ENCODE measurements around the gene FRY. TPM values are rescaled to one million over a fixed set of nuclear protein-coding genes. Genes with fewer than 3 reads are reported as not detected.

Gene FRY
- total and polyA plus RNA-seq, 9 of the 15 experiments (the other 6 are each of a cell fraction or from before 2014, with no cell fraction given): 0.03 to 0.31 (median 0.11) TPM; not detected in 3

GRCh38 chr13:32210101-32210500 is 178.5 kb downstream of the FRY start:
- CTCF ChIA-PET (ENCODE audit: low intra/inter-chr PET ratio): no interaction called here
- no peak overlapping the region for H3K4me2 ChIP-seq (ENCODE audit: insufficient read depth, low read length)
- no peaks in the 10 kb centered on the region for H3K36me3 ChIP-seq (ENCODE audit: control insufficient read depth, insufficient read depth, low read length)
- intact Hi-C loops (cut with micrococcal nuclease) (no loop called here), in situ Hi-C loops (cut with MboI) (no loop called here)
- no peaks in the 10 kb centered on the region for H3K9me1 ChIP-seq (ENCODE audit: control insufficient read depth, insufficient read depth, low read length)
- H3K27me3 ChIP-seq (ENCODE audit: control insufficient read depth in 2 of 2, insufficient read depth in 2 of 2, low read length in 2 of 2): peaks cover 0 to 12% of the 10 kb centered on the region in 2 experiments; a peak in 3 of 5 replicates
- no peak for FAIRE-seq
- no TSS peak for BruUV-seq (replicated peaks)
- H3K4me3 ChIP-seq: no peak overlapping the region
- H3K9ac ChIP-seq (ENCODE audit: insufficient read depth in 1 of 2, low read depth in 2 of 2, low read length in 2 of 2): no peak overlapping the region
- H4K20me1 ChIP-seq (replicated peaks; ENCODE audit: control insufficient read depth, insufficient read depth, low read length): no peaks in the 10 kb centered on the region
- no peak overlapping the region for H3K27ac ChIP-seq (ENCODE audit: extremely low read depth, low read depth, low read length)
- H2AFZ ChIP-seq (ENCODE audit: low read depth, low read length): no peak overlapping the region
- TF ChIP-seq SNAPC5 (CRISPR knock-in tag; IDR thresholded peaks at IDR 0.05): no peak
- TF ChIP-seq CCAR2 (IDR thresholded peaks at IDR 0.05; ENCODE audit: low read depth, low read length): no peak
- no peak for TF ChIP-seq ZNF696 (CRISPR knock-in tag; conservative IDR thresholded peaks at IDR 0.05)
- TF ChIP-seq ATF1 (CRISPR knock-in tag; IDR thresholded peaks at IDR 0.05): no peak
- TF ChIP-seq ATF1 (tag; IDR thresholded peaks at IDR 0.05): no peak
- TF ChIP-seq POLR2A (conservative IDR thresholded peaks at IDR 0.05): no peak
- no peak for TF ChIP-seq HSF4 (CRISPR knock-in tag; IDR thresholded peaks at IDR 0.05; ENCODE audit: borderline replicate concordance)
- TF ChIP-seq MAFG (tag; conservative IDR thresholded peaks at IDR 0.05): no peak
- no peak for TF ChIP-seq HBP1 (CRISPR knock-in tag; IDR thresholded peaks at IDR 0.05)
- no peak for TF ChIP-seq SRSF1 (IDR thresholded peaks at IDR 0.05; ENCODE audit: low read depth, low read length)
- TF ChIP-seq PHB2 (IDR thresholded peaks at IDR 0.05; ENCODE audit: low read depth): no peak
- no peak for TF ChIP-seq NR1H2 (CRISPR knock-in tag; IDR thresholded peaks at IDR 0.05)
- TF ChIP-seq THRB (CRISPR knock-in tag; conservative IDR thresholded peaks at IDR 0.05): no peak
- TF ChIP-seq RFX1 (IDR thresholded peaks at IDR 0.05): no peak
- H3K79me2 ChIP-seq (ENCODE audit: control insufficient read depth, insufficient read depth, low read length): no peaks in the 10 kb centered on the region
- DNase-seq (ENCODE audit: extremely low read depth in 1 of 4, low spot score in 3 of 4): no peak
- H3K9me3 ChIP-seq (replicated peaks; ENCODE audit: control insufficient read depth, insufficient read depth, low read depth, low read length): no peaks in the 10 kb centered on the region
- POLR2A ChIA-PET: no interaction called here
- H3K4me1 ChIP-seq (replicated peaks in 1 of 2; ENCODE audit: control insufficient read depth in 2 of 2, insufficient read depth in 2 of 2, low read length in 2 of 2): no peaks in the 10 kb centered on the region
- ATAC-seq: no peak

Measured in K562 (cell line).